Peyer's patch (tissue), 4 donors: ENCODE measurements around the gene POLR3K.

Experiments
- CTCF ChIP-seq, 6 experiments: fragments of 450-650 bp in 4 of 6; fragments of 200-600 bp in 2 of 6; sonication (generic) in 1 of 6; IDR thresholded peaks; one replicate each; pipeline ENCODE4 v1.5.1; 2017 to 2019; ENCODE audit warnings: antibody characterized with exemption in 6 of 6, mild to moderate bottlenecking in 3 of 6, moderate library complexity in 1 of 6
- POLR2A ChIP-seq, 2 donors: fragments of 450-650 bp; IDR thresholded peaks; one replicate each; pipeline ENCODE4 v1.5.1; 2017; ENCODE audit warnings: antibody characterized with exemption in 2 of 2, mild to moderate bottlenecking in 2 of 2, moderate library complexity in 2 of 2

- TF ChIP-seq CTCF (IDR thresholded peaks at IDR 0.05) (no peak), POLR2A (IDR thresholded peaks at IDR 0.05) (no peak)
These were observed 8.8 kb downstream of the POLR3K start for GRCh38 chr16:44655-45054.
